Measurements from ENCODE around the gene EDNRB. TPM values are rescaled to one million over a fixed set of nuclear protein-coding genes. Genes with fewer than 3 reads are reported as not detected.

EDNRB gene
- total RNA-seq, 1 experiment from 2014 or later, result 19.2 TPM

GRCh38 chr13:77865622-77866021, 53.0 kb downstream of the EDNRB start:
- Histone ChIP-seq H3K36me3 (ENCODE audit: control insufficient read depth, insufficient read depth, low read length) (no peaks in the 10 kb centered on the region), H3K4me1 (no peaks in the 10 kb centered on the region), H3K4me3 (ENCODE audit: low read depth, low read length) (no peak overlapping the region), H3K9me3 (no peaks in the 10 kb centered on the region), H3K27me3 (replicated peaks; ENCODE audit: control insufficient read depth, insufficient read depth, low read length) (no peaks in the 10 kb centered on the region)
- Mint-ChIP-seq H3K4me1 (ENCODE audit: low read depth, unreplicated experiment) (no peaks in the 10 kb centered on the region), H3K36me3 (ENCODE audit: insufficient read depth, unreplicated experiment) (no peaks in the 10 kb centered on the region), H3K27ac (ENCODE audit: unreplicated experiment) (no peak overlapping the region), H3K27me3 (ENCODE audit: insufficient read depth, unreplicated experiment) (peaks cover 9% of the 10 kb centered on the region), H3K4me3 (ENCODE audit: unreplicated experiment) (no peak overlapping the region), H3K9me3 (ENCODE audit: unreplicated experiment) (peaks cover 16% of the 10 kb centered on the region)
- no peak for DNase-seq
- intact Hi-C loops (cut with micrococcal nuclease; ENCODE audit: unreplicated experiment), result no loop called here
- no TSS peak for BruUV-seq (replicated peaks)
- ChIA-PET POLR2A (no interaction called here), CTCF (no interaction called here)
- TF ChIP-seq, protein P1, sequence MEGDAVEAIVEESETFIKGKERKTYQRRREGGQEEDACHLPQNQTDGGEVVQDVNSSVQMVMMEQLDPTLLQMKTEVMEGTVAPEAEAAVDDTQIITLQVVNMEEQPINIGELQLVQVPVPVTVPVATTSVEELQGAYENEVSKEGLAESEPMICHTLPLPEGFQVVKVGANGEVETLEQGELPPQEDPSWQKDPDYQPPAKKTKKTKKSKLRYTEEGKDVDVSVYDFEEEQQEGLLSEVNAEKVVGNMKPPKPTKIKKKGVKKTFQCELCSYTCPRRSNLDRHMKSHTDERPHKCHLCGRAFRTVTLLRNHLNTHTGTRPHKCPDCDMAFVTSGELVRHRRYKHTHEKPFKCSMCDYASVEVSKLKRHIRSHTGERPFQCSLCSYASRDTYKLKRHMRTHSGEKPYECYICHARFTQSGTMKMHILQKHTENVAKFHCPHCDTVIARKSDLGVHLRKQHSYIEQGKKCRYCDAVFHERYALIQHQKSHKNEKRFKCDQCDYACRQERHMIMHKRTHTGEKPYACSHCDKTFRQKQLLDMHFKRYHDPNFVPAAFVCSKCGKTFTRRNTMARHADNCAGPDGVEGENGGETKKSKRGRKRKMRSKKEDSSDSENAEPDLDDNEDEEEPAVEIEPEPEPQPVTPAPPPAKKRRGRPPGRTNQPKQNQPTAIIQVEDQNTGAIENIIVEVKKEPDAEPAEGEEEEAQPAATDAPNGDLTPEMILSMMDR (IDR thresholded peaks at IDR 0.05; ENCODE audit: insufficient read depth in 1 of 2, low read depth in 1 of 2, low read length in 1 of 2, severe bottlenecking in 1 of 2, unreplicated experiment in 1 of 2), result no peak

DNA sequence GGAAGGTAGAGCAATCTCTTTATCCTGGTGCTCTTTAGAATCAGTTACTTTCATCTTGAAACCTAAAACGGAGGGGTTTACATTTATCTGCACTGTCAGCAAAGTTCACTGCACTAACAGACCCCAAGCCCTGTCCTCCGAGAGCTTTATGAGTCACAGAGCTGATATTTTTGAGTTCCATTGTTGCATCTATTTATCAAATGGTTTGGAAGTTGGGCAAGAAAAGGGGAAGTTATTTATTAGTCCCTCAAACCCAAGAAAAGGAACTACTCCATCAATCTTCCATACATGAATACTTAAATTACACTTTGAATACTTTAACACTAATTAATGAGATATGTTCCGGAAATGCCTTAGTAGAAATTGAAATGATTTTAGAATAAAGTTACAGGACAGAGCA, 55.5 kb downstream of the EDNRB start:
- Histone ChIP-seq H3K27me3 (replicated peaks; ENCODE audit: control insufficient read depth, insufficient read depth, low read length) (no peaks in the 10 kb centered on the region), H3K36me3 (ENCODE audit: control insufficient read depth, insufficient read depth, low read length) (no peaks in the 10 kb centered on the region), H3K4me1 (no peaks in the 10 kb centered on the region), H3K4me3 (ENCODE audit: low read depth, low read length) (no peak overlapping the region), H3K9me3 (no peaks in the 10 kb centered on the region)
- no TSS peak for BruUV-seq (replicated peaks)
- Mint-ChIP-seq H3K4me3 (ENCODE audit: unreplicated experiment) (no peak overlapping the region), H3K4me1 (ENCODE audit: low read depth, unreplicated experiment) (no peaks in the 10 kb centered on the region), H3K9me3 (ENCODE audit: unreplicated experiment) (peaks cover 5% of the 10 kb centered on the region), H3K27ac (ENCODE audit: unreplicated experiment) (no peak overlapping the region), H3K27me3 (ENCODE audit: insufficient read depth, unreplicated experiment) (peaks cover 13% of the 10 kb centered on the region), H3K36me3 (ENCODE audit: insufficient read depth, unreplicated experiment) (no peaks in the 10 kb centered on the region)
- POLR2A ChIA-PET, result no interaction called here
- TF ChIP-seq, protein P1 (IDR thresholded peaks at IDR 0.05; ENCODE audit: insufficient read depth in 1 of 2, low read depth in 1 of 2, low read length in 1 of 2, severe bottlenecking in 1 of 2, unreplicated experiment in 1 of 2), result no peak
- CTCF ChIA-PET, result no interaction called here
- no peak for DNase-seq
- intact Hi-C loops (cut with micrococcal nuclease; ENCODE audit: unreplicated experiment), result no loop called here

GRCh38 chr13:77861741-77862140, 56.9 kb downstream of the EDNRB start:
- Mint-ChIP-seq H3K27me3 (ENCODE audit: insufficient read depth, unreplicated experiment) (peaks cover 13% of the 10 kb centered on the region), H3K4me1 (ENCODE audit: low read depth, unreplicated experiment) (no peaks in the 10 kb centered on the region), H3K4me3 (ENCODE audit: unreplicated experiment) (no peak overlapping the region), H3K9me3 (ENCODE audit: unreplicated experiment) (no peaks in the 10 kb centered on the region), H3K36me3 (ENCODE audit: insufficient read depth, unreplicated experiment) (no peaks in the 10 kb centered on the region), H3K27ac (ENCODE audit: unreplicated experiment) (no peak overlapping the region)
- Histone ChIP-seq H3K4me1 (no peaks in the 10 kb centered on the region), H3K27me3 (replicated peaks; ENCODE audit: control insufficient read depth, insufficient read depth, low read length) (no peaks in the 10 kb centered on the region), H3K4me3 (ENCODE audit: low read depth, low read length) (no peak overlapping the region), H3K36me3 (ENCODE audit: control insufficient read depth, insufficient read depth, low read length) (no peaks in the 10 kb centered on the region), H3K9me3 (no peaks in the 10 kb centered on the region)
- ChIA-PET CTCF (no interaction called here), POLR2A (no interaction called here)
- TF ChIP-seq, protein P1 (IDR thresholded peaks at IDR 0.05; ENCODE audit: insufficient read depth in 1 of 2, low read depth in 1 of 2, low read length in 1 of 2, severe bottlenecking in 1 of 2, unreplicated experiment in 1 of 2), result no peak
- no TSS peak for BruUV-seq (replicated peaks)
- intact Hi-C loops (cut with micrococcal nuclease; ENCODE audit: unreplicated experiment), result no loop called here
- DNase-seq, result no peak

Measured in Caco-2 (cell line).